ENCODE data around the gene NPAS3.

Gene NPAS3

GRCh38 chr14:33542338-33543287 is 603.9 kb downstream of the NPAS3 start:
- H3K36me3 ChIP-seq (ENCODE audit: control insufficient read depth, insufficient read depth, low read length) = no peaks in the 10 kb centered on the region
- no peaks in the 10 kb centered on the region for H3K27me3 ChIP-seq (ENCODE audit: control insufficient read depth, insufficient read depth, low read length, poor library complexity, severe bottlenecking)
- 86 to 91% methylated on average over 11 of the region's 11 CpGs for WGBS, 2 experiments
- H3K27ac ChIP-seq (ENCODE audit: insufficient read depth, low read depth, low read length, poor library complexity, severe bottlenecking) = no peak overlapping the region
- no peaks in the 10 kb centered on the region for H3K4me1 ChIP-seq (ENCODE audit: control insufficient read depth, insufficient read depth, low read length)
- H3K4me3 ChIP-seq (ENCODE audit: insufficient read depth, low read depth, low read length) = no peak overlapping the region
- H3K9me3 ChIP-seq (ENCODE audit: control insufficient read depth, low read length) = no peaks in the 10 kb centered on the region

DNA sequence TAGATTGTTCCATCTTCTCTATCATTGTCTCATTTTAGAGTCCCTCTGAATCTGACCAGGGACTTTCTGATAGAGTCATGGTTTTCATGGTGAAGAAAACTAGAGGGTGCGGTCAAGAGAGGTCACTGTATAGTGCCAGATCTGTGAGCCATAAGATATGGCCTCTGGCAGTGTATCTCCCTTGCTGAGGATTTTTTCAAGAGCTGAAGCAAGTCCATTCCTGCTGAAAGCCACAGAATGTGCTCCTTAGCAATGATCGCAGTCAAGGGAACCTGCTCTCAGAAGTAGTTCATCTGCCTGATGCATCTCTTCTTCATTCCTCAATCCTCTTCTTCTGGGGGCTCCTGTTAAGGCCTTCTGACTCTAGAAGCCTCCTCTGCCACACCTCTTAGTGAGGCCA is 607.0 kb downstream of the NPAS3 start:
- Histone ChIP-seq H3K4me1 (ENCODE audit: control insufficient read depth, insufficient read depth, low read length) (no peaks in the 10 kb centered on the region), H3K27me3 (ENCODE audit: control insufficient read depth, insufficient read depth, low read length, poor library complexity, severe bottlenecking) (no peaks in the 10 kb centered on the region), H3K4me3 (ENCODE audit: insufficient read depth, low read depth, low read length) (no peak overlapping the region), H3K27ac (ENCODE audit: insufficient read depth, low read depth, low read length, poor library complexity, severe bottlenecking) (no peak overlapping the region), H3K9me3 (ENCODE audit: control insufficient read depth, low read length) (no peaks in the 10 kb centered on the region), H3K36me3 (ENCODE audit: control insufficient read depth, insufficient read depth, low read length) (no peaks in the 10 kb centered on the region)
- 96 to 97% methylated on average over 2 of the region's 2 CpGs for WGBS, 2 experiments

DNA sequence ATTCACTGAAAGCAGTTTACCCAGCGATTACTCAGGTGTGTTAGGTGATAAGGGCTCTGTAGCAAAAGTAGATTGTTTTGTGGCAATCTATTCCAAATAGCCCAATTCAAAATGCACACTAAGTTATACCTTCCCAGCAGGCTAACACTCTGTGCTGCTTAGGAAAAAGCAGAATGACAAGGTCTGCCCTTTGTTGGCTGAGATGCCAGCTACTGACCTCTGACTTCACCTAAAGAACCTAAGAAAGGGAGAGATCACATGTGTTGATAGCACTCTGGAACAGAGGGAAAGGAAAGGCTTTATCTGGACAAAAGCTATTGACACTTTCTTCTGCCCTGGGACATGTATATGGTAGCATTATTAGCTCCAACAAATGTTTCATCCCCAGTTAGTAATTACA is 609.9 kb downstream of the NPAS3 start:
- no peaks in the 10 kb centered on the region for H3K36me3 ChIP-seq (ENCODE audit: control insufficient read depth, insufficient read depth, low read length)
- peaks cover 7% of the 10 kb centered on the region for H3K4me1 ChIP-seq (ENCODE audit: control insufficient read depth, insufficient read depth, low read length)
- H3K4me3 ChIP-seq (ENCODE audit: insufficient read depth, low read depth, low read length) = no peak overlapping the region
- no peak overlapping the region for H3K27ac ChIP-seq (ENCODE audit: insufficient read depth, low read depth, low read length, poor library complexity, severe bottlenecking)
- H3K27me3 ChIP-seq (ENCODE audit: control insufficient read depth, insufficient read depth, low read length, poor library complexity, severe bottlenecking) = no peaks in the 10 kb centered on the region
- WGBS, 2 experiments = no CpG with 5 or more reads among the region's 1 CpG
- no peaks in the 10 kb centered on the region for H3K9me3 ChIP-seq (ENCODE audit: control insufficient read depth, low read length)

DNA sequence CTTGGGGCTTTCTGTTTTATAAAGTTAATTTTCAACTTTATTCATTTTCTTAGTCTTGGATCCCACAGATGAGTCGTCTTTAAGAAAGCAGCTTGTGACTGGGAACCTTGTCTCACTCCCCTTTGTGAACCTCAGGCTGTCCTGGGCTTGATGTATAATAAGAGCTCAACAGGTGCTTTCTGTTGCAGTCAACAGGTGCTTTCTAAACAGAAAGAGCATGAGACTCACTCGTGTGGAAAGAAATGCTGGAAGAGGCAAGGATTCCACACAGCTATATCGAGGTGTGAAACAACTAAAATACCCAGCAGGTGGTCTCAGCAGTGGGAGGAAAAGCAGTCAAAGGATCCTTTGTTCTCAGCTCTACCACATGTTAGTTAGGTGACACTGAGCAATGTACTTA is 613.3 kb downstream of the NPAS3 start:
- H3K9me3 ChIP-seq (ENCODE audit: control insufficient read depth, low read length) = no peaks in the 10 kb centered on the region
- H3K36me3 ChIP-seq (ENCODE audit: control insufficient read depth, insufficient read depth, low read length) = no peaks in the 10 kb centered on the region
- no peak overlapping the region for H3K4me3 ChIP-seq (ENCODE audit: insufficient read depth, low read depth, low read length)
- peaks cover 7% of the 10 kb centered on the region for H3K4me1 ChIP-seq (ENCODE audit: control insufficient read depth, insufficient read depth, low read length)
- no peaks in the 10 kb centered on the region for H3K27me3 ChIP-seq (ENCODE audit: control insufficient read depth, insufficient read depth, low read length, poor library complexity, severe bottlenecking)
- WGBS, 2 experiments = 15 to 25% methylated on average over 3 of the region's 3 CpGs
- no peak overlapping the region for H3K27ac ChIP-seq (ENCODE audit: insufficient read depth, low read depth, low read length, poor library complexity, severe bottlenecking)

DNA sequence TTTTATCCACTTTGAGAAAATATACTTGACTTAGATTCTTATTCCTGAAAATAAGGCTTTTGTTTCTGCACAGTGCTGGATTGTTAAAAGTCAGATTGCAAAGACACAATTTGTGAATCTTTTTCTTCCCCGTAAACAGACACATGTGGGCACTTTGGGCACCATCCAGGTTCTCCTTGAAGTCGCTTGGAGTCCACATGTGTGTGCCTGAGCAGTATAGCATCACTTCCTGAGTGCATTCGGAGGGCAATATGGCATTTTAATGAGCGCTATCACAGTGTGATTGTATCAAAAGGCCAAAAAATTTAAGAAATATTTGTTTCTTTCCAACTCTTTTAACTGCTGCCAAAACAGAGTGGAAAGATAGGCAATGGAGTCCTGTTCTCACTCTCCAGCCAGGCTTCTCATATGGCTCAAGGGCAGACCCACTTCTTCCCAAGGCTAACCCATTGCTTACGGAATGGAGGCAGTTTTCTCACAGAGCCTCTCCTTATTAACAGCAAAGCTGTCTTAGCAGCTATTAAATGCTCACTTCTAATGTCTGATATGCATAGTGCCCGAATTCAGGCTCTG is 615.1 kb downstream of the NPAS3 start:
- WGBS, 2 experiments = 93 to 98% methylated on average over 6 of the region's 6 CpGs
- H3K27me3 ChIP-seq (ENCODE audit: control insufficient read depth, insufficient read depth, low read length, poor library complexity, severe bottlenecking) = no peaks in the 10 kb centered on the region
- no peaks in the 10 kb centered on the region for H3K36me3 ChIP-seq (ENCODE audit: control insufficient read depth, insufficient read depth, low read length)
- H3K9me3 ChIP-seq (ENCODE audit: control insufficient read depth, low read length) = no peaks in the 10 kb centered on the region
- peaks cover 7% of the 10 kb centered on the region for H3K4me1 ChIP-seq (ENCODE audit: control insufficient read depth, insufficient read depth, low read length)
- no peak overlapping the region for H3K27ac ChIP-seq (ENCODE audit: insufficient read depth, low read depth, low read length, poor library complexity, severe bottlenecking)
- H3K4me3 ChIP-seq (ENCODE audit: insufficient read depth, low read depth, low read length) = no peak overlapping the region

DNA sequence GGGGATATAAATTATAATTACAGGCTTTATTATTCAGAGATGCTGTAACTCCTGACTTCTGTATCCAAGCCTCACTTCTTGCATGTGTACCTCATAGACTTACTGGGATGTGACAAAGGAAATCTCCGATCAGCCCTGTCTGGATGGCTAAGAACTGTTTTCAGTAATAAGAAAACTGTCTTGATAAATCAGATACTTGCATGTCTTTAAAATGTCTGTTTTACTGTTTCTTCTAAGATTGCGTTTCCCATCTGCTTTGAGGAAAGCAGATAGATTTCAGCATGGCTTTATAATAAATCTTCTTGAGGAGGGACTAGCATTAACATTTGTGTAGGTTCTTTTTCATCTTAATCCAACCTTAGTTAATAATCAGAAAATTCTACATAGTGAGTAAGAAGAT is 616.3 kb downstream of the NPAS3 start:
- H3K4me3 ChIP-seq (ENCODE audit: insufficient read depth, low read depth, low read length) = no peak overlapping the region

DNA sequence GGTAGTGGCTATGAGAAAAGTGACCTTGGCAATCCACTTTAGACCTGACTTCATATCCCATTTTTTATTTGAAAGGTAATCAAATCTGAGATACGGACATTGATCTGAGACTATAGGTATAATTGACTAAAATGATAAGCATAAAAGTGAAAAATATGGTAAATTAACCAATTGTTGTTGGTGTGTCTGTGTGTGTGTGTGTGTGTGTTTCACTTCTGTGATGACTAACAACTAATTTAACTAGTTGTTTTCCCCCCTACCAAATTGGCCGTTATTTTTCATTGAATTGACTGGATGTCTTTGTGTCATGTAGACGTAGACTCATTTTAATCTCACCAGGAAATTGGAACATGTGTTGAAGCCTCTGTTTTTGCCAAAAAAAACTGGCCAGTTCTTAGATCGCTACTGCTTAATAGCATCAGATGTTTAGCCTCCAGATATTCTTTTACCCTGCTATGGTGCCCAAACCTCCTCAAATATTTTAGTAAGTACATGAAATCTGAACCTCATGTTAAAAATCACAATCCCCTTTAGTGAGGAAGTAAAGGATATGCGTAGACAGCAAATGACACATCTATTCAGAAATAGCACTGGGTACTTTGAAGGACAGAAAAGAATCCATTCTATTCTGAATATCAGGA is 617.2 kb downstream of the NPAS3 start:
- Histone ChIP-seq H3K9me3 (ENCODE audit: control insufficient read depth, low read length) (no peaks in the 10 kb centered on the region), H3K36me3 (ENCODE audit: control insufficient read depth, insufficient read depth, low read length) (no peaks in the 10 kb centered on the region), H3K27me3 (ENCODE audit: control insufficient read depth, insufficient read depth, low read length, poor library complexity, severe bottlenecking) (no peaks in the 10 kb centered on the region), H3K4me1 (ENCODE audit: control insufficient read depth, insufficient read depth, low read length) (peaks cover 7% of the 10 kb centered on the region), H3K27ac (ENCODE audit: insufficient read depth, low read depth, low read length, poor library complexity, severe bottlenecking) (no peak overlapping the region), H3K4me3 (ENCODE audit: insufficient read depth, low read depth, low read length) (no peak overlapping the region)
- 93 to 98% methylated on average over 4 to 5 of the region's 5 CpGs for WGBS, 2 experiments

More for the DNA sequence above, 616.3 kb downstream of the NPAS3 start:
- Histone ChIP-seq H3K27me3 (ENCODE audit: control insufficient read depth, insufficient read depth, low read length, poor library complexity, severe bottlenecking) (no peaks in the 10 kb centered on the region), H3K27ac (ENCODE audit: insufficient read depth, low read depth, low read length, poor library complexity, severe bottlenecking) (no peak overlapping the region), H3K36me3 (ENCODE audit: control insufficient read depth, insufficient read depth, low read length) (no peaks in the 10 kb centered on the region), H3K4me1 (ENCODE audit: control insufficient read depth, insufficient read depth, low read length) (peaks cover 7% of the 10 kb centered on the region), H3K9me3 (ENCODE audit: control insufficient read depth, low read length) (no peaks in the 10 kb centered on the region)
- 92 to 97% methylated on average over 2 of the region's 2 CpGs for WGBS, 2 experiments

DNA sequence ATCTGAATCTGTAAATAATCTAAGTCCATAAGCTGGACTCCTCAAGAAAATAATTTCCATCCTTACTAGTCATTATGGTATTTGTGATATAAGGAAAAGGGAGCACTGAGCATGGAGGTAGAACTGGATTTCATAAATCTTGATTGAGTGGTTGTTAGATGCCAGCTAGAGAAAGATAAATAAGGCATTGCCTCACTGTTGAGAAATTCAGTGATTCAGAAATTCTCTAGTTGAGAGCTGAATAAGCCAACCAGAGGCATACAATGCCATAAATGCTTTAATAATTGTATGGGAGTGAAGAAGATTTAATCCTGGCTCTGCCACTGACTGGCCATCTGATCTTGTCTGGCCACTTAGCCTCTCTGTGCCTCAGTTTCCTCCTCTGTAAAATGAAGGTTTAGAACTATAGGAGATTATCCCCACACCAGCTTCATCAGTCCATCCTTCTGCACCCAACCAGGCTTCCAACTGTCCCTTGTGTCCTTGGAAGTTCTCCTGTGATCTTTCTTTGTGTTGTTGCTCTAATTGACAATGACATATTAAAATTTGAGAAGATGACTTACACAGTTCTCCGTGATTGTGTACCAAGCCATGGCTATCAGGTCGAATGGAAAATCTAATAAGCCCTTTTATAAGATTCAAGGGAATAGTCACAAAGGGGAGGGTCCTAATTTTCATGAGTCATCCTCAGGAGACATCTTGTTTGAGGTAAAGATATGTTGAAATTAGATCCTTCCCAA is 617.9 kb downstream of the NPAS3 start:
- 95 to 100% methylated on average over 2 of the region's 2 CpGs for WGBS, 2 experiments
- Histone ChIP-seq H3K36me3 (ENCODE audit: control insufficient read depth, insufficient read depth, low read length) (no peaks in the 10 kb centered on the region), H3K27ac (ENCODE audit: insufficient read depth, low read depth, low read length, poor library complexity, severe bottlenecking) (no peak overlapping the region), H3K4me1 (ENCODE audit: control insufficient read depth, insufficient read depth, low read length) (peaks cover 5% of the 10 kb centered on the region), H3K9me3 (ENCODE audit: control insufficient read depth, low read length) (no peaks in the 10 kb centered on the region), H3K4me3 (ENCODE audit: insufficient read depth, low read depth, low read length) (no peak overlapping the region), H3K27me3 (ENCODE audit: control insufficient read depth, insufficient read depth, low read length, poor library complexity, severe bottlenecking) (no peaks in the 10 kb centered on the region)

DNA sequence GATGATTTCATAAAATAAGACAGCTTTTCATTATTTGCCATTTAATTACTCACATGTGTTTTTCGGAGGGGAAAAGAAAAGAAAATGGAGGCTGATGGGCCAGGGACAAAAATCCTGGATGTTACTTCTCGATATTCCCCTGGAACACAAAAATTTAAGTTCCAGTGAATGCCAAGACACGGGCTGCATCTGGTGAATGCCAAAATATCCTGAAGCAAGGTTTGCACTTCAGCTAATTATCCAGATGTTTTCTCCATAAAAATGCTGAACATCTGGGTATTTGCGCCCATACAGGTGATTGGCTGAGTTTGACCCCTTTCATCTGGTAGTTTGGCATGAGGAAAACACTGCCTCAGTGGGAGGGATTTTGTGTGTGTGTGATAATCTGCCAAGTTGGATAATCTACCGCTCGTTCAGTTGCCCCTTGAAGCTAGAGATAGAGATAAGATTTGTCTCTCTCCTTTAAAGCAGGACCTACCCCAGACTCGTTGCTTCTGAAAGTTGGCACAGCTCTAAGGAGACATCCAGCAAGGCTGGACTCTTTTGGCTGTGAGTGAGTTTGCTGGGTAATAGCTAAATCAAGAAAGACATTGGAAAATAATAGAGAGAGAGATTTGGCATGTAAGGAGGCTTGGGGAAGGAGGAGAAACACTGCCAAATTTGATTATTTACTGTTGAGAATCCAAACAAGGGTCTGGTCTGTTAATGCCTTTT is 622.2 kb downstream of the NPAS3 start:
- no peak overlapping the region for H3K27ac ChIP-seq (ENCODE audit: insufficient read depth, low read depth, low read length, poor library complexity, severe bottlenecking)
- 92 to 96% methylated on average over 7 of the region's 7 CpGs for WGBS, 2 experiments
- H3K27me3 ChIP-seq (ENCODE audit: control insufficient read depth, insufficient read depth, low read length, poor library complexity, severe bottlenecking) = no peaks in the 10 kb centered on the region
- H3K4me1 ChIP-seq (ENCODE audit: control insufficient read depth, insufficient read depth, low read length) = no peaks in the 10 kb centered on the region
- H3K9me3 ChIP-seq (ENCODE audit: control insufficient read depth, low read length) = no peaks in the 10 kb centered on the region
- H3K36me3 ChIP-seq (ENCODE audit: control insufficient read depth, insufficient read depth, low read length) = no peaks in the 10 kb centered on the region
- no peak overlapping the region for H3K4me3 ChIP-seq (ENCODE audit: insufficient read depth, low read depth, low read length)

Measured in ectodermal cell (in vitro differentiated cells).